Stimulated activated naive CD8-positive, alpha-beta T cell treated with anti-CD3 and anti-CD28 coated beads, Interleukin-15, Interleukin-2, amounts not matched to agents 100 U/mL and 50 U/mL, for 24 hours (primary cell): Measurements from ENCODE around the gene PIM3.
"Not testable (repeated sequence)": the region's sequence is repeated elsewhere in the genome, so short reads cannot be mapped to it uniquely, and the experiment has no call there.

ENCODE experiments used
- ATAC-seq: fragments of 150-1000 bp; cut with Tn5 transposase; one replicate; pipeline ENCODE4 v1.10.0; 2021
- DNase-seq: peaks from one replicate; pipeline ENCODE4 v3.0.0; 2021

PIM3 gene

DNA sequence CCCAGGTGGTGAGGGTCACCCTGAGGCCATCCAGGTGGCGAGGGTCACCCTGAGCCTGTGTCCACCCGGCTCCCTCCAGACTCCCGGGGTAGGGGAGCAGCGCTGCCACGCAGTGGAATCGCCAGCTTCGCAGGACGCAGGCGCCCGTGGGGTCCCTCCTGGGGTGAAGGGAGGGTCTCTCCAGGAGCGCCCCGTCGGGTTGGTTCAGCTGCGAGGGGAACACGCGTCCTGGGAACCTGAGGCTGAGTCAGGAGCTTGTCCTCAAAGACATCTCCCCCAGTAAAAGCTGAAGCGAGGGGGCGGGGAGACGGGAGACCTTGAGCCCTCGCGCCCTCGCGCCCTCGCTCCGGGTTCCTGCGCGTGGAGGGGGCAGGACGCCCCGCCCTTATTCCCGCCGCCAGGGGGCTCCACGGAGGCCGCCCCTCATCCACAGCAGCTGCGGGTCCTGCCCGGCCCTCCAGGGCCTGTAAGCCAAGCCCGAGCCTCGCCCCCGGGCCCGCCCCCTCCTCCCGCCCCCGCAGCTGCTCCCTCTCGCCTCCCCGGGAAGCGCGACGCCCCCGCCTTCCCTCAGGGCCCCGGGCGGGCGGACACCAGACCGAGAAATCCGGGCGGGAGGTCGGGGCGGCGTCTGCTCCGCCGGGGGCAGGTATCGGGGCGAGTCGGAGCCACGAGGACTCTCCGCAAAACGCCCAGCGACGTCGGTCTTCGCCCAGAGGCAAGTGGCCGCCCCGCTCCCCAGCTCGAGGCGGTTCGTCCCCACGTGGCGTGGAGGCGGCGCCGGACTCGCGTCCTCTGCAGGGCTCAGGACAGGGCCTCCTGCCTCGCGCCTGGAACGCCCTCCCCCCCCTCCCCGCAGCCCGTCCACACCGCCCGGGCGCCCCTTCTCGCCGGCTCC lies 22.8 kb downstream of the PIM3 start:
- ATAC-seq (no peak), DNase-seq (no peak)

DNA sequence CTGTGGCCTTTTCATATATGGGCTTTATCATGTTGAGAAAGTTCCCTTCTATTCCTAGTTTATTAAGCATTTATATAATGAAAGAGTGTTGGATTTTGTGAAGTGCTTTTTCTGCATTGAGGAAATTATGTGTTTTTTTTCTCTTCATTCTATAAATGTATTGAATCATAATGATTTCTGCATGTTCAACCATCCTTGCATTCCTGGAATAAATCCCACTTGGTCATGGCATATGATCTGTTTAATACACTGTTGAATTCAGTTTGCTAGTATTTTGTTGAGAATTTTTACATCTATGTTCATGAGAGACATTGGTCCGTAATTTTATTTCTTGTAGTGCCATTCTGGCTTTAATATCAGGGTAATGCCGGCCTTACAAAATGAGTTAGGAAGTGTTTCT lies 25.8 kb downstream of the PIM3 start:
- DNase-seq (no peak), ATAC-seq (no peak)

DNA sequence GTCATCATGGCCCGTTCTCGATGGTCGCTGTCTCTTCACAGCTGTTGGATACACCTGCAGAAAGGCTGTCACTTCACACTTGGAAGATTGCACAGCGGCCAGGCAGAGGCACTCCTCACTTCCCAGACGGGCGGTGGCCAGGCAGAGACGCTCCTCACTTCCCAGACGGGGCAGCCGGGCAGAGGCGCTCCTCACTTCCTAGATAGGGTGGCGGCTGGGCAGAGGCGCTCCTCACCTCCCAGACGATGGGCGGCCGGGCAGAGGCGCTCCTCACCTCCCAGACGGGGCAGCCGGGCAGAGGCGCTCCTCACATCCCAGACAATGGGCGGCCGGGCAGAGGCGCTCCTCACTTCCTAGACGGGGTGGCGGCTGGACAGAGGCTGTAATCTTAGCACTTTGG lies 29.3 kb downstream of the PIM3 start:
- not testable (repeated sequence) for DNase-seq, ATAC-seq

DNA sequence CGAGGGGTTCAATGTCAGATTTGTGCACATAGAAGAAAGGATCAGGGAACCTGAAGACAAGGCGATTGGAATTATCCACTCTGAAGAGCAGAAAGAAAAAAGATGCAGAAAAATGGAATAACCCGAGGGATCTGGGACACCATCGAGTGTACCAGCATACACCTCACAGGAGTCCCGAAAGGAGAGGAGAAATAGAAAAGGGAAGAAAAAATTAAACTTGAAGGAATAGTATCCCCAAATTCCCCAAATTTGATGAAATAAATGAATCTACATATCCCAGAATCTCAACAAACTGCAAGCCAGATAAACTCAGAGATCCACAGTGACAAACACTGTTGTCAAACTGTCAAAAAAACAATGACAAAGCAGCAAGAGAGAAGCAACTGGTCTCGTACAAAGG lies 30.6 kb downstream of the PIM3 start:
- ATAC-seq = no peak
- no peak for DNase-seq

DNA sequence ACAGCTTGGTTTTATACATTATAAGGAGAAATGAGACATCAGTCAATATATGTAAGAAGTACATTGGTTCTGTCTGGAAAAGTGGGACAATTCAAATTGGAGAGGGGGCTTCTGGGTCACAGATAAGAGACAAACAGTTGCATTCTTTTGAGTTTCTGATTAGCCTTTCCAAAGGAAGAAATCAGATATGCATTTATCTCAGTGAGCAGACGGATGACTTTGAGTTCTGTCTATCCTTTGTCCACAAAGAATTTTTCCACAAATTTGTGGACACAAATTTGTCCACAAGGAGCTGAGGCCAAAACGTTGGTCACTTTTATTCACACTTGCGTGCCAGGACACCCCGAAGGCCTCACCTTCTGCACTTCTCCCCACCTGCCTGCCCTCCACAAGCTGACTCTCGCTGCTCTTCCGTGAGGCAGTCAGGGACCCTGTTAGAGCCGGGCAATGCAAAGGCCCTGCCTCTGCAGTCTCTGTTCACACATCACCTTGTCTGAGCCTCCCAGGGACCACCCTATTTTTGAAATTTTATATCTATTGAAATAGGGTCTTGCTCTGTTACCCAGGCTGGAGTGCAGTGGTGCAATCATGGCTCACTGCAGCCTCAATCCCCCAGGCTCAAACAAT lies 31.4 kb downstream of the PIM3 start:
- no peak for ATAC-seq
- DNase-seq = no peak

DNA sequence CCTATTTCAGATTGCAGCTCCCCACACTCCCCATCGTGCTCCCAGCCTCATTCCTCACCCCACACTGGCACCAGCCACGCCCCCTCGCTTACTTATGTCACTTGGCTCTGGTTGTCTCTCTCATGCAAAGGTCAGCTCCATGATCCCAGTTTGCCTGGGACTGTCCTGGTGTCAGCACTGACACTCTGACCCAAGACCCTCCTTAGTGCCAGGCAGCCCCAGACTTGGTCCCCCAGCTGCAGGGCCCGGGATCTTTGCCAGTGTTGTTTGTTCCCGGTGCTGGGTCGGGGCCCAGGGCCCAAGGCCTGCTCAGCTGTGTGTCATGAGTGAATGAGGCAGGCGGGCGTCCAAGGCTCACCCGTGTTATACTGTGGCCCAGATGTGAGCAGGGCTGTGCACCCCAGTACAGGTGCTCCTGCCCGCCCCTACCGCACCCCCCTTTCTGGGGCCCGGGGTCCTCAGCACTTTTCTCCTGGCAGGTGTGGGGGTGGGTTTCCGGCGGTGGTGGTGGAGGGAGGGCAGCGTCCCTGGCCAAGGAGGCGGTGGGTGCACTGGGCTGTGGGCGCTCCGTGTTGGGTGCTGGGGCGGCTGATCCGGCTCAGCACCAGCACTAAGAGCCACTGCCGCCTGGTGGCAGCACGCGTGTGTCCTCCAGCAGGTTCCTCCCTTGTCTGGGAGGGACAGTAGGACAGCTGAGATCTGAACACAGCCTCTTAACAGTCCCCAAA lies 32.5 kb downstream of the PIM3 start:
- DNase-seq (peak; percentile 80), ATAC-seq (peak; percentile 86)

DNA sequence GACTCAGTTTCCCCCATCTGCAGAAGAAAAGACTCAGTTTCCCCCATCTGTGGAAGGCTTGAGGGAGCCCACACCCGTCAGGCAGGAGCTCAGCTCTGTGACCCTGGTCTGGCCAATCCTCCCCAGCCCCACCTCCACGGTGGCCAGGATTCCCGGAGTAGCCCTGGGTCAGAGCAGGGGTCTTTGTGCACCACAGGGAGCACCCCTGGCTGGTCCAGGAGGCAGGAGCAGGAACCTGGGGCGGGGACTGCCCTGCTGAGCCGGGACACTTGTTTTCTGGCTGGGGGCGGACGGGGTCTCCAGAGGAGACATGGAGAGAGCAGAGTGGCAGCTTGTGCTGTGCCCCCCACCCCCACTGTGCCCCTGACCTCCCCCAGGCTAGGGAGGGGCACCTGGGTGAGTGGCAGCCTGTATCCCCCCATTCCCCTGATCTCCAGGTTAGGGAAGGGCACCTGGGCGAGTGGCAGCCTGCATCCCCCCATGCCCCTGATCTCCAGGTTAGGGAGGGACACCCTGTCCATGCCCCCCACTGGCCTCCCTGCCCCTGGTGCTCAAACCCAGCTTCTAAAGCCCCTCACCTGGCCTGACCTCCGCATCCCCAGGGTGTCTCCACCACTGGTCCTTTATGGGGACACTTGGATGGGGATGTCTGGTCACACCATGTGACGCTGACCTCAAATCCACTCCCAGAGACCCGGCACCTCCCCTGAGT lies 33.2 kb downstream of the PIM3 start:
- ATAC-seq (no peak), DNase-seq (no peak)

DNA sequence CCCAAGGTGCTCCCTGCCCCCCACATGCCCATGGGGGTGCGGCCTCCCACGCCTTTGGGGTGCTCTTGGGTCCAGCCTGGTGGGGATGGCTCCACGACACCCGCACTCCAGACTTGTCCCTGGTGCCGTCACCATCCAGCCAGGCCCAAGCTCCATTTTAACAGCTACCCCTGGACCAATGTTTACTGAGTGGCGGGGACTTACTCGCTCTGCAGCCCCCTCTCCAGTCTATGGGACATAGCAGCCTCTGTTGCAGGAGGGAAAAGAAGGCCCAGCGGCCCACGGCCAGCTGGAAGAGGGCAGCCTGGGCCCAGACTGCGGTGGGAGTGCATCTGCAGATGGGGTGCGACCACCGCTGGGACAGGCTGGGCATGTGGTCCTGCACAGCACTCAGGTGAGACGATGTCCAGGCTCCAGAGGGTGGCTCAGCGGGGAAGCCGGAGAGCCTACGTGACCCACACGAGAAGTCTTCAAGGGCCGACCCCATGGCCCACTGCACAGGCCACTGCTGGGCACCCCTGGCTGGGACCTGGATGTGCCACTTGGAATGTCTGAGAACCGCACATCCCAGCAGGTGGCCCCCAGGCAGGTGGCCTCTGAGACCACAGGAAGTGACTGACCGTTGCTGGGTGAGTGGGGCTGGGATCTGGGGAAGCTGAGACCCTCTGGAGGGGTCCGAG lies 33.9 kb downstream of the PIM3 start:
- ATAC-seq = no peak
- no peak for DNase-seq

DNA sequence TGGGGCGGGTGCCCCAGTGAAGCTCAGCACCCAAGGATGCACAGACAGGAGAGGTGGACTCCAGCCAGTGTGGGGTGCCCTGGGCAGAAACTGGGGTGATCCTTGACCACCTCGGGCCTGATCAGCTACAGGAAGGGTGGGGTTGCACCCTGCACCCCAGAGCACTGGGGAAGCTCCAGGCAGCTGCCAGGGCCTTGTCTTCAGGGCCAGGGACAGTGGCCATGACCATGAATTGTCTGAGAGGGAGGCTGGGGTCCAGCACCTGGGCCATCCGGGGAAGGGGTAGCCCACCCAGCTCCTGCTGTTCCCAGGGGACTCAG lies 34.4 kb downstream of the PIM3 start:
- ATAC-seq = no peak
- no peak for DNase-seq

DNA sequence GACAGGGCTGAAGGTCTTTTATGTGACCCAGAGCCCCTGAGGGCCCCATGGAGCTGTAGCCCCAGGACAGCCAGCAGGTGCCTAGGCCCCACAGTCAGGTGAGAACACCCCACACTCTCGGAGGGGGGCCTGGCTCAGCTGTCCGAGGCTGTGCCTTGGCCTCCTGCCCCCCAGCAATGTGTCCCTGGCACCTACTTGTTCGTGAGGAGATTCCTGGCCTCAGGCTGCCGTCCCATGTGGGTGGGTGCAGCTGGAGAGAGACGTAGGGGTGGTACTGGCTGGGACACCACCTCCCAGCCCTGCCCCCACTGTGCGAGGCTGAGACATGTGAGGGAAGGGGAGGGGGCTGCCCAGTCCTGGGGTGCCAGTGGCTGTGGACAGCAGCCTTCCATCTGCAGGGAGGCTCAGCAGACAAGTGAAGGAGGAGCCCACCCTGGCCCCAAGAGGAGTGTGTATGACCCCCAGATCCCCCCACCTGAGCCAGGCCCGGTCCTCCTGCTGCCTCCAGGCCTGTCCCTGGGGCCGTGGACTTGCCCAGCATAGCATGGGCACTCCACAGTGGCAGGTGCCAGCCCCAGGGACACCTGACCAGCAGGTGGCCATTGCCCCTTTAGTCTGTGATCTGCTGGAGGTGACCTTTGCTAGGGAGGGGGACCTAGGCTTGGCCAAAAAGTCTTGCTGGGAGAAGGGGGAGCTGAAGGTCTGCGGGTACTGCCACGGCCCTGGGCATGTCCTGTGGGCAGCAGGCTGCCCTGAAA lies 35.0 kb downstream of the PIM3 start:
- DNase-seq (no peak), ATAC-seq (no peak)

DNA sequence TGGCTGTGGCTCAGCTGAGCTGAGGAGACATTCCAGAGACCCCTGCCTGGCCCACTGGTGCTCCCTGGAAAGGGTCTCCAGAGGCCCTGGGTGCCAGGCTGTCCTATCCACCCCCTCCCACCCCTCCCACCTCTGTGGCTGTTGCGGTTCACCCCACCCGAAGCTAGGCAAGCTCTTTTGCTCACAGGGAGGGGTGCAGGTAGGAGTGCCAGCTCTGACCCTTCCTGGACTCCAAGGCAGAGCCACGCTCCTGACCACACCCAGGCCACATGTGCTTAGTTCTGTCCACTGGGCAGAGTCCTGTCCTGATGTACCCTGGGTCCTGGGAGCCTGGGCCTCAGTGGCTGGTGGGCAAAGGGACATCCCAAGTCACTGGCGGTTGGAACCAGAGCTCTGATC lies 35.5 kb downstream of the PIM3 start:
- ATAC-seq (no peak), DNase-seq (no peak)

DNA sequence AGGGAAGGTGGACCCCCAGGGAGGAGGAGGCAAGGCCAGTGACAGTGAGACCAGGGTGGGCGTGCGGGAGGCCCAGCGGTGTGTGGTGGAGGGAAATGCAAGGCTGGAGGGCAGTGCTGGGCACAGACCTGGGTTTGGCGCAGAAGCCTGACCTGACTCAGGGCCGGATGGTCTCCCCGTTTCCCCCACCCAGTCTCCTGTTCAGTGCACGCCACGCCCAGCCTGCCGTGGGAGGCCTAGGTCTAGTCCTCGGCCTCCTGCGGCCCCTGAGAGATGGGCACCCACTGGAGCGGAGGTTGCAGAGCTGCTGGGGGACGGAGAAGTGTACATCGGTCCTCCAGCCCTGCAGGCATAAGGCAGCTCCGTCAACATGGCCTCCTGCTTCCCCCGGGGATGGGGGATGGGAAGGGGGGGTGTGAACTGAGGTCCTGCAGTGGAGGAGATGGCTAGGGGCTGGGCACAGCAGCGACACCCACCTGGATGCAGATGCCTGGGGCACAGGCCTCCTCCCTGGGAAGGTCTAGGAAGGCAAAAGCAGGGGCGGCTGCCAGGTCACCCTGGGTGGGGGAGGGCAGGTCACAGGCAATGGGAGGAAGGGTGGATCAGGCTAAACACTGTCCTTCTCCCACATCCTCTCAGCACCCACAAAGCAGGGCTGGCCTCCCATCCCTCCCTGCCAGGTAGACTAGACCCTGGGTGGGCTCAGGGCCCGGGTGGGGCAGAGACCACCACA lies 36.1 kb downstream of the PIM3 start:
- ATAC-seq = no peak
- DNase-seq = no peak

DNA sequence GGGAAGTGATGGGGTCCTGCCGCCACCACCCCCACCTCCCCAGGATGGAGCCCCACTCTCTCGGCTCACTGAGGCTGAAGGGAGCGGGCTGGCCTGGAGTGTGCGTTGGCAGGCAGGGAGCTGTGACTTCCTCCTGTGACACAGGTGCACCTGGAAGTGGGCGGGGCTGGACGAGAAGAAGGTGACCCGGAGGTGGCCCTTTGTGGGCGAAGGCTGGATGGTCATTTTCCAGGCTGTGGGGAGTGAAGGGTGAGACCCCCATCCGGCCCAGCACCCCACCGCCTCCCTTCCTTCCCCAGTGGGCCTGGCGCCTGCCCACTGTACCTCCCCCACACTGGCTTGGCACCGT lies 36.7 kb downstream of the PIM3 start:
- ATAC-seq (no peak), DNase-seq (no peak)

DNA sequence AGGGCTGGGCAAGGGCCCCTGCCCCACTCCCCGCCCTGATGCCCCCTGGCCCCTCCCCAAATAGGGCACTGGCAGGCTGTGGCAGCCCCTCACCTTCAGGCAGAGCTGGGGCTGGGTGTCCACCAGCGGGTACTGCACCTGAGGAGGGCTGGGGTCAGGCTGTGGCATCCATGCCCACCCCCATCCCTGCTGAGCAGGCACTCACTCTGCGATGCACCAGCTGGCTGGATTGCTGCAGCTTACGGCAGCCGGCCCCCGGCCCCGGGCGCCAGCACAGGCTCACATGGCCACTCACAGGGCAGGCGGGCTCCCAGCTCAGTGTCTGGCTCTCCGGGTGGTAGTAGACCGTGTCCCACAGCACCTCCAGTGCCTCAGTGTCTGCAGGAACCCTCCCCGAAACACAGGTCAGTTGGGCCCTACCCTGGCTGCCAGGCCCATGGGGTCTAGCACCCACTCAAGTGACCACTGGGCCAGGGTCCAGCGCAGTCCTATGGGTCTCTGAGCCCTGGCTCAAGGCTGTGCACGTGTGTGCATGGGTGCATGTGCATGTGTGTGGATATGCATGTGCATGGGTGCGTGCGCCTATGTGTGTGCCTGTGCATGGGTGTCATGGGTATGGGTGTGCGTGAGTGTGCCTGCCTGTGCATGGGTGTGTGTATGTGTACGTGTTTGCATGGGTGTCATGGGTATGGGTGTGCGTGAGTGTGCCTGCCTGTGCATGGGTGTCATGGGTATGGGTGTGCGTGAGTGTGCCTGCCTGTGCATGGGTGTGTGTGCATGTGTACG lies 37.6 kb downstream of the PIM3 start:
- no peak for DNase-seq

DNA sequence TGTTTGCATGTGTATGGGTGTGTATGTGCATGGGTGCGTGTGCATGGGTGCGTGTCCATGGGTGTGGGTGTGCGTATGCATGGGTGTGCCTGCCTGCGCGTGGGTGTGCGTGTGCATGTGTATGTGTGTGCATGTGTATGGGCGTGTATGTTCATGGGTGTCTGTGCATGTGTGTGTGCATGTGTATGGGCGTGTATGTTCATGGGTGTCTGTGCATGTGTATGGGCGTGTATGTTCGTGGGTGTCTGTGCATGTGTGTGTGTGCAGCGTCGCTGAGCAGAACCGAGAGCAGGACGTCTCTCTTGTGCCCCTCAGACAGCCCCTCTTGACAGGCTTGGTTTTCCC lies 38.1 kb downstream of the PIM3 start:
- DNase-seq (no peak), ATAC-seq (no peak)

More for the DNA sequence above, 37.6 kb downstream of the PIM3 start:
- ATAC-seq = no peak

DNA sequence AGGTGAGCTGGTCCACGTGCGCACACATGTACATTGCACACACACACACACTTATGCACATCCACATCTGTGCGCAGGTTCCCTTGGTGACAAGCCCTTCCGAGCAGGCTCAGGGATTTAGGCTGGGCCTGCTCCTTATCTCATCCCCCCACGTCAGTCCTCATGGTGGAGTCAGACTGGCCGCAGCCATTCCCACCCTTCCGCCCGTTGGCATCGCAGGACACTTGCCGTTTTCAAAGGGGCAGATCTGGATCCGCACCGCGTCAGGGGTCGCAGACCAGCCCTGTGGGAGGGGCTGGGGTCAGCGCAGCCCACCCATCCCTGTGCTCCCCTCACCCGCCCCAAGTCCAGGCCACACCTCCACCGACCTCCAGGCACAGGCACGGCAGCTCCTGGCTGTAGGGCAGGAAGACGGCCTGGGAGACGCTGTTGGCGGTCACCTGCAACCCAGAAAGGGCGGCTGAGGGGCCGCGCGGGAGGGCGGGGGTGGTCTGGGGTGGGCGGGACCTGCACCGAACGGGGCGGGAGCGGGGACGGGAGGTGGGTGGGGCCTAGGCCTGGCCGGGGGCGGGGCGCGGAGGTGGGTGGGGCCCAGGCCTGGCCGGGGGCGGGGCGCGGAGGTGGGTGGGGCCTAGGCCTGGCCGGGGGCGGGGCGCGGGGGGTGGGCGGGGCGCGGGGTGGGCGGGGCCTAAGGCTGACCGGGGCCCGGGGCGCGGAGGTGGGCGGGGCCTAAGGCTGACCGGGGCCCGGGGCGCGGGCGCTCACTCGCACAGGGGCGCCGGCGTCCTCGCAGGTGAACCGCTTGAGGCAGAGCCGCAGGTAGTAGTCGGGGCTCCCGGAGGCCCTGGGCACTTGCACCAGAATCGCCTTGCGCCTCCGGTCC lies 38.7 kb downstream of the PIM3 start:
- ATAC-seq (no peak), DNase-seq (peak; percentile 43)

DNA sequence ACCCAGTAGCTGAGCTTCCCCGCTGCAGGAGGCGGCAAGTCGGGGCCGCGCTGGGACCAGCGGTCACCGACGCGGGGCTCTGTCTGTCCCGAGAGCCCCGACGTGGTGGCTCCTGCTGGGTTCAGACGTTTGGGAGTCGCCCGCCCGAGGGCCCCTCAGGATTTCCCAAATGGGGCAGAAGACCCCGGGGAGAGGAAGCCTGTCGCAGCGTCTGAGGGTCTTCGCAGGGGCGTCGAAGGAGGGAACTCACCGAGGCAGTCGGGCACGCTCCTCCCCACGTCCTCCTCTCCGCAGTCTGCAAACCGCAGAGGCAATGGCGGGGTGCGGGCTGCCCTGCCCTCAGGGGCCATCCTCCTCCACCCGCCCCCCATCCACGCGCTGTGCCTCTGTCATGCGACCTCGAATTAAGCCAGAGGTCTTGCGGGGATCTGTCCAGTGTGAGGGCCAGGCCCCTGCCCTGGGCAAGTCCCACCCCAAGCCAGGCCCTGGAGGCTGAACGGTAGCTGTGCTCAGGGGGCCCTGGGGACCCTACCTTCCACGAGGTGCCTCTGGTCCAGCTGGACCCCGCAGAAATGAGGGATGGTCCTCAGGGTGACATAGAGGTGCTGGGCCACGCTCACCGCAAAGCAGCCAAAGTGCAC lies 39.5 kb downstream of the PIM3 start:
- DNase-seq (no peak), ATAC-seq (no peak)

DNA sequence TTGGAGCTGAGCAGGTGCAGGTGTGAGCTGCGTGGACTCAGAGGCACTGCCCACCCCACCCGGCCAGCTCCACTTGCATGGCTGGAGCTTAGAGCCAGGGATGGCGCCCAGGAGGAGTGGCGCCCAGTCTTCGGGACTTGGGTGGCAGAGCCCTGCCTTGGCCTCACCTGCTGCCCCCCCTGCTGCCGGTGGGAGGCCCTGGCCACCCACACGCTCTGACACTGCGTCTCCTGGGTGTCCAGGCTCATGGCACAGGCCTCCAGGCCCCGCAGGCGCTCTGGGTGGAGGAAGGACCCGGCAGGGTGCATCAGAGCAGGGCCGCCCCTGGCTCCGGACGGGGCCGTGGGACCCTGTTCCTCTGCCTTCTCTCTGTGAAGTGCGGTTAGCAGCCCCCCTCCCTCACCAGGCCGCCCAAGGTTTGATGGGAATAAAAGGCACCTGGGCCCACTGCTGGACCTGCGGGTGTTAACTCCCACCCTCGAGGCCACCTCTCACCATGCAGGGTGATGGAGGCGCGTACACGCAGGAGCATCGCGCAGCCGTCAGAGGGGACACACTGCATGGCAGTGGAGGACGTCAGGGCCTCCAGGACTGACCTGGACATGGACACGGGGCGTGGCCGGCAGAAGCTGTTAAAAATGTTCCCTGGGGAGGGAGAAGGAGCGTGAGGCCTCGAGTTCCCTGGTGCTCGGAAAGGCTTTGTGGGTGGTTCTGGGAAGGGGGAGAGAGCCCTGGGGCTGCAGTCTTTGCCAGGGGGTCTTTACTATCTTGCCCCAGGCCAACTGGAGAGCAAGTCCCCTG lies 40.2 kb downstream of the PIM3 start:
- no peak for DNase-seq
- no peak for ATAC-seq
